ENCODE data around the gene DNAAF1. TPM values are rescaled to one million over a fixed set of nuclear protein-coding genes. Genes with fewer than 3 reads are reported as not detected.
A peak's percentile ranks its signal among the peaks of the same experiment; 100 is the strongest.

The DNAAF1 gene
- total RNA-seq, 1 donor from 2014 or later, result not detected

GRCh38 chr16:84104231-84104630 lies 40.9 kb upstream of the DNAAF1 start:
- DNase-seq (ENCODE audit: low spot score), result no peak
- H3K4me3 Mint-ChIP-seq (ENCODE audit: unreplicated experiment), result no peak overlapping the region
- H3K27me3 Mint-ChIP-seq (ENCODE audit: low read depth), result no peaks in the 10 kb centered on the region
- H3K27ac Mint-ChIP-seq (ENCODE audit: unreplicated experiment), result no peak overlapping the region
- H3K9me3 Mint-ChIP-seq (ENCODE audit: low read depth), result no peaks in the 10 kb centered on the region
- TF ChIP-seq CTCF (IDR thresholded peaks at IDR 0.05), result no peak
- H3K36me3 Mint-ChIP-seq (ENCODE audit: low read depth), result peaks cover 2% of the 10 kb centered on the region
- peaks cover 24% of the 10 kb centered on the region for H3K4me1 Mint-ChIP-seq (ENCODE audit: low read depth)

GRCh38 chr16:84105301-84105815 lies 39.8 kb upstream of the DNAAF1 start:
- no peak overlapping the region for H3K4me3 Mint-ChIP-seq (ENCODE audit: unreplicated experiment)
- H3K4me1 Mint-ChIP-seq (ENCODE audit: low read depth), result peaks cover 14% of the 10 kb centered on the region
- no peak overlapping the region for H3K27ac Mint-ChIP-seq (ENCODE audit: unreplicated experiment)
- no peaks in the 10 kb centered on the region for H3K9me3 Mint-ChIP-seq (ENCODE audit: low read depth)
- no peaks in the 10 kb centered on the region for H3K27me3 Mint-ChIP-seq (ENCODE audit: low read depth)
- no peak for DNase-seq (ENCODE audit: low spot score)
- peaks cover 2% of the 10 kb centered on the region for H3K36me3 Mint-ChIP-seq (ENCODE audit: low read depth)
- no peak for TF ChIP-seq CTCF (IDR thresholded peaks at IDR 0.05)

- no peak for TF ChIP-seq CTCF (IDR thresholded peaks at IDR 0.05)
- peak overlapping the region; percentile 6 for H3K27ac Mint-ChIP-seq (ENCODE audit: unreplicated experiment)
- DNase-seq (ENCODE audit: low spot score), result no peak
- no peak overlapping the region for H3K4me3 Mint-ChIP-seq (ENCODE audit: unreplicated experiment)
- H3K9me3 Mint-ChIP-seq (ENCODE audit: low read depth), result no peaks in the 10 kb centered on the region
- no peaks in the 10 kb centered on the region for H3K27me3 Mint-ChIP-seq (ENCODE audit: low read depth)
- H3K36me3 Mint-ChIP-seq (ENCODE audit: low read depth), result peaks cover 2% of the 10 kb centered on the region
- H3K4me1 Mint-ChIP-seq (ENCODE audit: low read depth), result peaks cover 14% of the 10 kb centered on the region
Measured at GRCh38 chr16:84105948-84106740, 39.0 kb upstream of the DNAAF1 start.

- no peak for TF ChIP-seq CTCF (IDR thresholded peaks at IDR 0.05)
- Mint-ChIP-seq H3K27ac (ENCODE audit: unreplicated experiment) (no peak overlapping the region), H3K9me3 (ENCODE audit: low read depth) (no peaks in the 10 kb centered on the region), H3K4me3 (ENCODE audit: unreplicated experiment) (no peak overlapping the region), H3K4me1 (ENCODE audit: low read depth) (peaks cover 14% of the 10 kb centered on the region), H3K36me3 (ENCODE audit: low read depth) (peaks cover 2% of the 10 kb centered on the region), H3K27me3 (ENCODE audit: low read depth) (no peaks in the 10 kb centered on the region)
- DNase-seq (ENCODE audit: low spot score), result no peak
Measured at GRCh38 chr16:84107921-84108320, 37.2 kb upstream of the DNAAF1 start.

GRCh38 chr16:84109598-84110335 lies 35.3 kb upstream of the DNAAF1 start:
- Mint-ChIP-seq H3K27me3 (ENCODE audit: low read depth) (no peaks in the 10 kb centered on the region), H3K4me1 (ENCODE audit: low read depth) (peaks cover 10% of the 10 kb centered on the region), H3K27ac (ENCODE audit: unreplicated experiment) (no peak overlapping the region), H3K36me3 (ENCODE audit: low read depth) (peaks cover 2% of the 10 kb centered on the region), H3K9me3 (ENCODE audit: low read depth) (no peaks in the 10 kb centered on the region), H3K4me3 (ENCODE audit: unreplicated experiment) (no peak overlapping the region)
- no peak for TF ChIP-seq CTCF (IDR thresholded peaks at IDR 0.05)
- no peak for DNase-seq (ENCODE audit: low spot score)

Data from chondrocyte (in vitro differentiated cells).